ENCODE measurements around the gene SLC16A3. TPM values are rescaled to one million over a fixed set of nuclear protein-coding genes. Genes with fewer than 3 reads are reported as not detected.

SLC16A3 gene
- total RNA-seq (2013) = 204 TPM
- polyA plus RNA-seq (100 to 1,000 TPM in 1 of 3 donors, 10 to 100 TPM in 2; 26.3 to 103 (median 35.3) TPM), polyA minus RNA-seq (425 and 548 TPM in 2 replicates), total RNA-seq (167 to 472 (median 302) reads per million in 11 experiments)

- Mint-ChIP-seq H3K9me3 (no peaks in the 10 kb centered on the region), H3K27me3 (ENCODE audit: low read depth in 3 of 3) (no peaks in the 10 kb centered on the region), H3K27ac (peak within 1 kb of the TSS; percentile 87 to 94 (median 90)), H3K4me1 (peaks cover 26% of the 10 kb centered on the region), H3K36me3 (peaks cover 3 to 13% of the 10 kb centered on the region in 2 donors), H3K4me3 (peak within 1 kb of the TSS; percentile 97 to 99)
- Histone ChIP-seq H2AFZ (ENCODE audit: insufficient read depth, low read depth, low read length, poor library complexity, severe bottlenecking) (peak within 1 kb of the TSS; percentile 61), H3K27me3 (ENCODE audit: control insufficient read depth in 2 of 2, insufficient read depth in 2 of 2, low read length in 2 of 2) (no peaks in the 10 kb centered on the region), H3K9me3 (replicated peaks in 1 of 2; ENCODE audit: control insufficient read depth in 1 of 2, insufficient read depth in 1 of 2, low read length in 2 of 2) (no peaks in the 10 kb centered on the region), H3K79me2 (ENCODE audit: insufficient read depth, low read length) (peaks cover 72% of the 10 kb centered on the region), H3K27ac (ENCODE audit: low read depth in 1 of 2, low read length in 2 of 2) (peak within 1 kb of the TSS; percentile 82 to 95), H3K4me2 (replicated peaks; ENCODE audit: extremely low read depth, low read length, poor library complexity, severe bottlenecking) (peak within 1 kb of the TSS; percentile 98), H3K4me3 (replicated peaks in 1 of 3; ENCODE audit: low read depth in 2 of 3, low read length in 3 of 3) (peak within 1 kb of the TSS; percentile 90 to 100 (median 100)), H4K20me1 (ENCODE audit: insufficient read depth, low read length) (peaks cover 51% of the 10 kb centered on the region), H3K9ac (ENCODE audit: insufficient read depth, low read length, poor library complexity, severe bottlenecking) (peak within 1 kb of the TSS; percentile 96), H3K4me1 (ENCODE audit: control insufficient read depth in 1 of 2, insufficient read depth in 2 of 2, low read length in 2 of 2) (peaks cover 54 to 68% of the 10 kb centered on the region in 2 donors), H3K36me3 (replicated peaks in 1 of 2; ENCODE audit: control insufficient read depth in 1 of 2, insufficient read depth in 2 of 2, low read length in 2 of 2) (peaks cover 5 to 9% of the 10 kb centered on the region in 2 donors)
- 1% methylated on average over 95 of the region's 105 CpGs for WGBS (ENCODE audit: insufficient coverage)
- TF ChIP-seq, protein P1, sequence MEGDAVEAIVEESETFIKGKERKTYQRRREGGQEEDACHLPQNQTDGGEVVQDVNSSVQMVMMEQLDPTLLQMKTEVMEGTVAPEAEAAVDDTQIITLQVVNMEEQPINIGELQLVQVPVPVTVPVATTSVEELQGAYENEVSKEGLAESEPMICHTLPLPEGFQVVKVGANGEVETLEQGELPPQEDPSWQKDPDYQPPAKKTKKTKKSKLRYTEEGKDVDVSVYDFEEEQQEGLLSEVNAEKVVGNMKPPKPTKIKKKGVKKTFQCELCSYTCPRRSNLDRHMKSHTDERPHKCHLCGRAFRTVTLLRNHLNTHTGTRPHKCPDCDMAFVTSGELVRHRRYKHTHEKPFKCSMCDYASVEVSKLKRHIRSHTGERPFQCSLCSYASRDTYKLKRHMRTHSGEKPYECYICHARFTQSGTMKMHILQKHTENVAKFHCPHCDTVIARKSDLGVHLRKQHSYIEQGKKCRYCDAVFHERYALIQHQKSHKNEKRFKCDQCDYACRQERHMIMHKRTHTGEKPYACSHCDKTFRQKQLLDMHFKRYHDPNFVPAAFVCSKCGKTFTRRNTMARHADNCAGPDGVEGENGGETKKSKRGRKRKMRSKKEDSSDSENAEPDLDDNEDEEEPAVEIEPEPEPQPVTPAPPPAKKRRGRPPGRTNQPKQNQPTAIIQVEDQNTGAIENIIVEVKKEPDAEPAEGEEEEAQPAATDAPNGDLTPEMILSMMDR (IDR thresholded peaks at IDR 0.05) = no peak
- intact Hi-C loops (cut with micrococcal nuclease) = loop anchor here in 1 of 2 donors (1.0 kb wide), 1 partner anchor 8 kb away; no protein-coding TSS in a partner anchor
- DNase-seq = peak; percentile 72 to 76 (median 75)
Measured at GRCh38 chr17:82228842-82229697, at the start of gene SLC16A3. TSS of gene SLC16A3 (plus strand) at chr17:82229042. CDS start at chr17:82236009, 6,967 bp downstream.

GRCh38 chr17:82179412-82179811, 49.4 kb upstream of the SLC16A3 start:
- H3K9me3 ChIP-seq (replicated peaks in 1 of 2; ENCODE audit: control insufficient read depth in 1 of 2, insufficient read depth in 1 of 2, low read length in 2 of 2) = no peaks in the 10 kb centered on the region
- H3K79me2 ChIP-seq (ENCODE audit: insufficient read depth, low read length) = no peaks in the 10 kb centered on the region
- Mint-ChIP-seq H3K36me3 (peaks cover 36 to 40% of the 10 kb centered on the region in 2 donors), H3K4me3 (no peak overlapping the region), H3K27me3 (ENCODE audit: low read depth in 3 of 3) (peaks cover 0 to 2% (median 0%) of the 10 kb centered on the region in 3 donors), H3K4me1 (no peaks in the 10 kb centered on the region), H3K9me3 (no peaks in the 10 kb centered on the region), H3K27ac (no peak overlapping the region)
- no peak overlapping the region for H3K4me2 ChIP-seq (replicated peaks; ENCODE audit: extremely low read depth, low read length, poor library complexity, severe bottlenecking)
- H3K9ac ChIP-seq (ENCODE audit: insufficient read depth, low read length, poor library complexity, severe bottlenecking) = no peak overlapping the region
- no peak for DNase-seq
- no peak overlapping the region for H3K27ac ChIP-seq (ENCODE audit: low read depth in 1 of 2, low read length in 2 of 2)
- H3K27me3 ChIP-seq (ENCODE audit: control insufficient read depth in 2 of 2, insufficient read depth in 2 of 2, low read length in 2 of 2) = no peaks in the 10 kb centered on the region
- TF ChIP-seq, protein P1 (IDR thresholded peaks at IDR 0.05) = no peak
- H3K4me3 ChIP-seq (replicated peaks in 1 of 3; ENCODE audit: low read depth in 2 of 3, low read length in 3 of 3) = no peak overlapping the region
- H3K4me1 ChIP-seq (ENCODE audit: control insufficient read depth in 1 of 2, insufficient read depth in 2 of 2, low read length in 2 of 2) = no peaks in the 10 kb centered on the region
- no peaks in the 10 kb centered on the region for H4K20me1 ChIP-seq (ENCODE audit: insufficient read depth, low read length)
- no peak overlapping the region for H2AFZ ChIP-seq (ENCODE audit: insufficient read depth, low read depth, low read length, poor library complexity, severe bottlenecking)
- intact Hi-C loops (cut with micrococcal nuclease) = no loop called here
- peaks cover 9 to 18% of the 10 kb centered on the region in 2 donors for H3K36me3 ChIP-seq (replicated peaks in 1 of 2; ENCODE audit: control insufficient read depth in 1 of 2, insufficient read depth in 2 of 2, low read length in 2 of 2)
- 99% methylated on average over 10 of the region's 13 CpGs for WGBS (ENCODE audit: insufficient coverage)
